Fibroblast of lung (primary cell): Measurements from ENCODE around the gene KCTD11. TPM values are rescaled to one million over a fixed set of nuclear protein-coding genes. Genes with fewer than 3 reads are reported as not detected.

Experiments used
- DNase-seq, 2 donors: peaks; one replicate each; pipeline versions ENCODE4 v3.0.0 to v3.0.0-alpha.2; 2010; ENCODE audit warnings: low read depth in 2 of 2
- H2AFZ ChIP-seq: 2 replicates; pipeline ENCODE4 v1.5.1; 2012; ENCODE audit warnings: low read length, control low read depth, inconsistent platforms
- H3K27ac ChIP-seq: 2 replicates; pipeline ENCODE4 v1.5.1; 2011; ENCODE audit warnings: low read length, control low read depth; ENCODE audit not compliant: insufficient read depth
- H3K27me3 ChIP-seq: 2 replicates; pipeline ENCODE4 v1.5.1; 2011; ENCODE audit warnings: mild to moderate bottlenecking, low read length; ENCODE audit not compliant: control insufficient read depth, insufficient read depth
- H3K36me3 ChIP-seq: 2 replicates; pipeline ENCODE4 v1.5.1; 2011; ENCODE audit warnings: low read length; ENCODE audit not compliant: control insufficient read depth, insufficient read depth
- H3K4me1 ChIP-seq: 2 replicates; pipeline ENCODE4 v1.5.1; 2011; ENCODE audit warnings: low read length; ENCODE audit not compliant: control insufficient read depth, insufficient read depth; ENCODE audit errors: extremely low read depth
- H3K4me2 ChIP-seq: 2 replicates; pipeline ENCODE4 v1.5.1; 2011; ENCODE audit warnings: low read length, control low read depth; ENCODE audit not compliant: insufficient read depth; ENCODE audit errors: extremely low read depth
- H3K4me3 ChIP-seq, 4 experiments: fragments of 200-600 bp in 1 of 4; sonication (generic) in 1 of 4; replicated peaks in 1 of 4; 2 replicates each; pipeline ENCODE4 v1.5.1; 2011 to 2016; ENCODE audit warnings: low read length in 4 of 4, low read depth in 3 of 4, mild to moderate bottlenecking in 3 of 4, control low read depth in 2 of 4, inconsistent platforms in 1 of 4, mixed read lengths in 1 of 4; ENCODE audit not compliant: insufficient read depth in 1 of 4; ENCODE audit errors: control extremely low read depth in 1 of 4
- H3K79me2 ChIP-seq: 2 replicates; pipeline ENCODE4 v1.5.1; 2012; ENCODE audit warnings: mild to moderate bottlenecking, low read length, inconsistent platforms; ENCODE audit not compliant: control insufficient read depth, insufficient read depth
- H3K9ac ChIP-seq: 2 replicates; pipeline ENCODE4 v1.5.1; 2011; ENCODE audit warnings: mild to moderate bottlenecking, low read length, control low read depth; ENCODE audit not compliant: insufficient read depth
- H3K9me3 ChIP-seq: 2 replicates; pipeline ENCODE4 v1.5.1; 2012; ENCODE audit warnings: low read depth, low read length; ENCODE audit not compliant: control insufficient read depth, insufficient read depth
- H4K20me1 ChIP-seq: 2 replicates; pipeline ENCODE4 v1.5.1; 2011; ENCODE audit warnings: low read length; ENCODE audit not compliant: control insufficient read depth, insufficient read depth; ENCODE audit errors: extremely low read depth
- CTCF ChIP-seq, 2 donors: IDR thresholded peaks in 1 of 2; conservative IDR thresholded peaks in 1 of 2; 1 replicate in 1 of 2; 2 replicates in 1 of 2; pipeline ENCODE4 v1.5.1; 2011 to 2012; ENCODE audit warnings: low read length in 2 of 2, control low read depth in 1 of 2, inconsistent platforms in 1 of 2, low read depth in 1 of 2, mild to moderate bottlenecking in 1 of 2
- EZH2 ChIP-seq: IDR thresholded peaks from 2 replicates; pipeline ENCODE4 v1.5.1; 2012; ENCODE audit warnings: low read length, control low read depth, mild to moderate bottlenecking; ENCODE audit errors: missing control alignments
- polyA plus RNA-seq, 2 donors: library from polyadenylated mRNA; depleted of rRNA in 1 of 2; stranded (reverse) in 1 of 2; unstranded in 1 of 2; fragments of >200 nt; gene quantifications; 2 replicates each; pipeline ENCODE4 v1.2.1, GENCODE V29; 2011 to 2012; ENCODE audit warnings: missing spikeins in 1 of 2
- total RNA-seq: library from RNA; depleted of rRNA; stranded (reverse); fragments of >200 nt; gene quantifications from 2 replicates; pipeline ENCODE4 v1.2.1, GENCODE V29; 2014

Gene KCTD11
- total and polyA plus RNA-seq, 2 donors (not counting 1 experiment from before 2014, with no cell fraction given), result 8.8 to 11.9 TPM

GRCh38 chr17:7380321-7380720 is 28.4 kb downstream of the KCTD11 start:
- Histone ChIP-seq H3K9ac (no peak overlapping the region), H3K79me2 (no peaks in the 10 kb centered on the region), H4K20me1 (no peaks in the 10 kb centered on the region), H2AFZ (no peak overlapping the region), H3K36me3 (no peaks in the 10 kb centered on the region), H3K4me2 (peak overlapping the region; percentile 59), H3K4me3 (peak overlapping the region in 1 of 4 experiments; percentile 46), H3K9me3 (no peaks in the 10 kb centered on the region), H3K4me1 (peaks cover 7% of the 10 kb centered on the region), H3K27me3 (peaks cover 28% of the 10 kb centered on the region), H3K27ac (no peak overlapping the region)
- DNase-seq, result peak; percentile 30 to 37
- TF ChIP-seq EZH2 (no peak), CTCF (conservative IDR thresholded peaks at IDR 0.05 in 1 of 2, IDR thresholded peaks at IDR 0.05 in 1 of 2; ENCODE audit: low read depth in 1 of 2, low read length in 2 of 2) (no peak)

GRCh38 chr17:7380855-7381683 is 29.1 kb downstream of the KCTD11 start, which contains the start of gene TNK1:
Gene TNK1 (plus strand): TSS chr17:7381089. CDS start chr17:7382927, 1,838 bp downstream.
- TF ChIP-seq CTCF (conservative IDR thresholded peaks at IDR 0.05 in 1 of 2, IDR thresholded peaks at IDR 0.05 in 1 of 2; ENCODE audit: low read depth in 1 of 2, low read length in 2 of 2), result no peak
- TF ChIP-seq EZH2, result peak; percentile 82
- no peak for DNase-seq
- Histone ChIP-seq H3K4me3 (peak within 1 kb of the TSS in 1 of 4 experiments; percentile 46), H3K36me3 (no peaks in the 10 kb centered on the region), H3K9ac (no peak within 1 kb of the TSS), H2AFZ (no peak within 1 kb of the TSS), H3K79me2 (no peaks in the 10 kb centered on the region), H3K4me1 (peaks cover 7% of the 10 kb centered on the region), H3K4me2 (peak within 1 kb of the TSS; percentile 59), H3K27ac (no peak within 1 kb of the TSS), H3K9me3 (no peaks in the 10 kb centered on the region), H4K20me1 (no peaks in the 10 kb centered on the region), H3K27me3 (peaks cover 28% of the 10 kb centered on the region)

GRCh38 chr17:7382901-7383300 is 30.9 kb downstream of the KCTD11 start:
- Histone ChIP-seq H3K79me2 (no peaks in the 10 kb centered on the region), H3K4me2 (no peak overlapping the region), H4K20me1 (no peaks in the 10 kb centered on the region), H2AFZ (no peak overlapping the region), H3K27ac (no peak overlapping the region), H3K4me3 (no peak overlapping the region), H3K4me1 (peaks cover 7% of the 10 kb centered on the region), H3K36me3 (no peaks in the 10 kb centered on the region), H3K9me3 (no peaks in the 10 kb centered on the region), H3K27me3 (peaks cover 28% of the 10 kb centered on the region), H3K9ac (no peak overlapping the region)
- TF ChIP-seq EZH2 (no peak), CTCF (conservative IDR thresholded peaks at IDR 0.05 in 1 of 2, IDR thresholded peaks at IDR 0.05 in 1 of 2; ENCODE audit: low read depth in 1 of 2, low read length in 2 of 2) (no peak)
- no peak for DNase-seq
